Endothelial cell of umbilical vein (primary cell): ENCODE results near the gene SDC4.

Experiments used
- EZH2 ChIP-seq: IDR thresholded peaks from 2 replicates; pipeline ENCODE4 v1.6.1; 2012; ENCODE audit warnings: borderline replicate concordance, low read depth, mild to moderate bottlenecking, moderate library complexity, low read length, inconsistent platforms; ENCODE audit not compliant: severe bottlenecking
- FOS ChIP-seq: IDR thresholded peaks from 2 replicates; pipeline ENCODE4 v1.6.1; 2011; ENCODE audit warnings: mild to moderate bottlenecking, low read length, moderate library complexity, borderline replicate concordance; ENCODE audit not compliant: insufficient read depth
- JUN ChIP-seq: IDR thresholded peaks from 2 replicates; pipeline ENCODE4 v1.6.1; 2011; ENCODE audit warnings: borderline replicate concordance, low read depth; ENCODE audit not compliant: insufficient read length, insufficient read depth
- POLR2A ChIP-seq: IDR thresholded peaks from 2 replicates; pipeline ENCODE4 v1.6.1; 2012; ENCODE audit warnings: low read depth, mild to moderate bottlenecking, control low read depth, low read length
- POLR2AphosphoS5 ChIP-seq: IDR thresholded peaks from 2 replicates; pipeline ENCODE4 v1.6.1; 2012; ENCODE audit warnings: low read depth, mild to moderate bottlenecking, control low read depth, low read length, moderate library complexity; ENCODE audit not compliant: insufficient read depth
- TF ChIP-seq, protein P1 (sequence below): IDR thresholded peaks from 2 replicates; pipeline ENCODE4 v1.6.1; 2011; ENCODE audit not compliant: insufficient read depth, insufficient read length
- TF ChIP-seq, protein P2 (sequence below), 2 donors: IDR thresholded peaks; 1 replicate in 1 of 2; 2 replicates in 1 of 2; pipeline ENCODE4 v1.5.1; 2011; ENCODE audit warnings: low read length in 2 of 2, mild to moderate bottlenecking in 2 of 2, moderate library complexity in 2 of 2, control low read depth in 1 of 2, inconsistent platforms in 1 of 2, low read depth in 1 of 2; ENCODE audit not compliant: insufficient read depth in 1 of 2; ENCODE audit errors: extremely low read depth in 1 of 2

- TF ChIP-seq, protein P1, sequence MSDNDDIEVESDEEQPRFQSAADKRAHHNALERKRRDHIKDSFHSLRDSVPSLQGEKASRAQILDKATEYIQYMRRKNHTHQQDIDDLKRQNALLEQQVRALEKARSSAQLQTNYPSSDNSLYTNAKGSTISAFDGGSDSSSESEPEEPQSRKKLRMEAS: no peak
- TF ChIP-seq, protein P2, sequence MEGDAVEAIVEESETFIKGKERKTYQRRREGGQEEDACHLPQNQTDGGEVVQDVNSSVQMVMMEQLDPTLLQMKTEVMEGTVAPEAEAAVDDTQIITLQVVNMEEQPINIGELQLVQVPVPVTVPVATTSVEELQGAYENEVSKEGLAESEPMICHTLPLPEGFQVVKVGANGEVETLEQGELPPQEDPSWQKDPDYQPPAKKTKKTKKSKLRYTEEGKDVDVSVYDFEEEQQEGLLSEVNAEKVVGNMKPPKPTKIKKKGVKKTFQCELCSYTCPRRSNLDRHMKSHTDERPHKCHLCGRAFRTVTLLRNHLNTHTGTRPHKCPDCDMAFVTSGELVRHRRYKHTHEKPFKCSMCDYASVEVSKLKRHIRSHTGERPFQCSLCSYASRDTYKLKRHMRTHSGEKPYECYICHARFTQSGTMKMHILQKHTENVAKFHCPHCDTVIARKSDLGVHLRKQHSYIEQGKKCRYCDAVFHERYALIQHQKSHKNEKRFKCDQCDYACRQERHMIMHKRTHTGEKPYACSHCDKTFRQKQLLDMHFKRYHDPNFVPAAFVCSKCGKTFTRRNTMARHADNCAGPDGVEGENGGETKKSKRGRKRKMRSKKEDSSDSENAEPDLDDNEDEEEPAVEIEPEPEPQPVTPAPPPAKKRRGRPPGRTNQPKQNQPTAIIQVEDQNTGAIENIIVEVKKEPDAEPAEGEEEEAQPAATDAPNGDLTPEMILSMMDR (IDR thresholded peaks at IDR 0.05; ENCODE audit: extremely low read depth in 1 of 2, insufficient read depth in 1 of 2, low read depth in 1 of 2, low read length in 2 of 2): no peak
- no peak for TF ChIP-seq POLR2A
- TF ChIP-seq POLR2AphosphoS5: no peak
- TF ChIP-seq EZH2: no peak
- TF ChIP-seq JUN: no peak
- no peak for TF ChIP-seq FOS
Measured at GRCh38 chr20:45374966-45375365, 26.7 kb upstream of the SDC4 start.
